ENCODE results near the gene ZNF385B.

DNA sequence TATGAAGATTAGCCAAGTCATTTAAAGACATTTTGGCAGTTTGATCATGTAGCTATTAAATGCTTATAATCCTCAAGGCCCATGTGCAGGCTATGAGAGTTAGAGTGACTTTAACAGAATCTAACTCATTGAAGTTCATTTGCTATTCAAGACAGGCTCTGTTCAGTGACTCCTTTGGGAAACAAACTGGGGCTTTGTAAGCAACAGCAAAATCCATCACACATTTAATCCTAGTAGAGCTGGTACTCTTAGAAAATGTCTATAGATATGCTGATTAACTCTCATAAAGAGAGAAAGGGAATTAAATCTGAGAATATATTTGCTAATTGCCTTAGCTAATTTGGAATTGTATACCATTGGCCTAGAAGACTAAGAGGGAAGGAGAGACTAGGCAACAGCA is 414.0 kb downstream of the ZNF385B start:
- TF ChIP-seq EZH2phosphoT487 (IDR thresholded peaks at IDR 0.05): no peak
- TF ChIP-seq CTCF (IDR thresholded peaks at IDR 0.05): no peak
- no peak for TF ChIP-seq EZH2 (IDR thresholded peaks at IDR 0.05)

Data from neural progenitor cell (in vitro differentiated cells).